Measurements from ENCODE around the gene NDUFA5. TPM values are rescaled to one million over a fixed set of nuclear protein-coding genes. Genes with fewer than 3 reads are reported as not detected.

NDUFA5 gene
- total RNA-seq, 4 donors from 2014 or later = 21.3 to 34.8 (median 30.3) TPM

DNA sequence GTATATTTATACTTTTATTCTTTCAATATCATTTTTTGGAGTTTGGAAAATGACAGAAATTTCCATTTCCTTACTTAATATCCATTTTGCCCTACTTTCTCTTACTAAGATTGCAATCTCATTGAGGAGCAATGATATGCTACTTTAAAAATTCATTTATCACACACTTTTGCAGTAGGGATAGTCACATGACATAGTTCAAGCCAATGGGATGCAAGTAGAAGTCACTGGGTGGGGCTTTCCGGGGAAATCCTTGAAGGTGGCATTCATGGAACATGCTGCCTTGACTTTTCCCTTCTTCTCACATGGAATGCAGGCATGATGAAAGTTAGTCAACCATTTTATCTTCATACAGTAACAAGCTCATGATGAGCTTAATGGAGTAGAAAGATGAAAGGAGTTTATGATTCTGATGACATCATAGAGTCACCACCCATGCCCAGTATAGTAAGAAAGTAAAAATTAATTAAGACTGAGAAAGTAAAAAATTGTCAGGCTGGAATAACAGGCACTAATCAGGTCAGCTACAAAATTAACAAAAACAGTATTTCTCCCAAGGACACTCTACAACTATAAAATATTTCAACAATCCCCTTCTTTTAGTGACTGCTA, 56.6 kb downstream of the NDUFA5 start:
- Histone ChIP-seq H3K27ac (no peak overlapping the region), H3K36me3 (no peaks in the 10 kb centered on the region), H3K27me3 (no peaks in the 10 kb centered on the region), H3K4me1 (no peaks in the 10 kb centered on the region), H3K9me3 (no peaks in the 10 kb centered on the region), H3K4me3 (no peak overlapping the region)
- WGBS = 89% methylated on average over 1 of the region's 1 CpG
- no peak for DNase-seq (ENCODE audit: low spot score in 2 of 2)
- TF ChIP-seq, protein P1, sequence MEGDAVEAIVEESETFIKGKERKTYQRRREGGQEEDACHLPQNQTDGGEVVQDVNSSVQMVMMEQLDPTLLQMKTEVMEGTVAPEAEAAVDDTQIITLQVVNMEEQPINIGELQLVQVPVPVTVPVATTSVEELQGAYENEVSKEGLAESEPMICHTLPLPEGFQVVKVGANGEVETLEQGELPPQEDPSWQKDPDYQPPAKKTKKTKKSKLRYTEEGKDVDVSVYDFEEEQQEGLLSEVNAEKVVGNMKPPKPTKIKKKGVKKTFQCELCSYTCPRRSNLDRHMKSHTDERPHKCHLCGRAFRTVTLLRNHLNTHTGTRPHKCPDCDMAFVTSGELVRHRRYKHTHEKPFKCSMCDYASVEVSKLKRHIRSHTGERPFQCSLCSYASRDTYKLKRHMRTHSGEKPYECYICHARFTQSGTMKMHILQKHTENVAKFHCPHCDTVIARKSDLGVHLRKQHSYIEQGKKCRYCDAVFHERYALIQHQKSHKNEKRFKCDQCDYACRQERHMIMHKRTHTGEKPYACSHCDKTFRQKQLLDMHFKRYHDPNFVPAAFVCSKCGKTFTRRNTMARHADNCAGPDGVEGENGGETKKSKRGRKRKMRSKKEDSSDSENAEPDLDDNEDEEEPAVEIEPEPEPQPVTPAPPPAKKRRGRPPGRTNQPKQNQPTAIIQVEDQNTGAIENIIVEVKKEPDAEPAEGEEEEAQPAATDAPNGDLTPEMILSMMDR (IDR thresholded peaks at IDR 0.05) = no peak
- TF ChIP-seq POLR2A (IDR thresholded peaks at IDR 0.05) (no peak), EP300 (IDR thresholded peaks at IDR 0.05) (no peak), POLR2AphosphoS5 (IDR thresholded peaks at IDR 0.05) (no peak)

DNA sequence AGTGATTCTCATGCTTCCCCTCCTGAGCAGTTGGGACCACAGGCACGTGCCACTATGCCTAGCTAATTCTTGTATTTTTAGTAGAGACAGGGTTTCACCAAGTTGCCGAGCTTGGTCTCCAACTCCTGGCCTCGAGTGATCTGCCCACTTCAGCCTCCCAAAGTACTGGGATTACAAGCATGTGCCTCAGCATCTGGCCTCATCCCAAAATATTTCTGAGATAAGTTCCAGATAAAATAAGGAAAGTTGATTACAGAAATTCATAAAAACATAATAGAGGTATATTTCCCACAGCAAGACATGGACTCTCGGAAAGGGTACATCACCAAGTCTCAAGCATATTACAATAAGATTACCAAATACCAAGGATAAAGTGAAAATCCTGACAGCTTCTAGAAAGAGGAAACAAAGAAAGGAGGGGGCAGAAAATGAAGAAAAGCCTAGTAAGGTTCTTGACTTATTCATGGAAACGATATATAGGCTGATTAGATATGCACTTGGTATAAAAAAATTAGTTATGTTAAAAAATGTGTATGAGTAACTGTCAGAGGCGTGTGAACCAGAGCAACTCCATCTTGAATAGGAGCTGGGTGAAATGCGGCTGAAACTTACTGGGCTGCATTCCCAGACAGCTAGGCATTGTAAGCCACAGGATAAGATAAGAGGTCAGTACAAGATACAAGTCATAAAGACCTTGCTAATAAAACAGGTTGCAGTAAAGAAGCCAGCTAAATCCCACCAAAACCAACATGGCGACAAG, 58.2 kb downstream of the NDUFA5 start:
- Histone ChIP-seq H3K36me3 (no peaks in the 10 kb centered on the region), H3K9me3 (no peaks in the 10 kb centered on the region), H3K27me3 (no peaks in the 10 kb centered on the region), H3K4me1 (no peaks in the 10 kb centered on the region), H3K4me3 (no peak overlapping the region), H3K27ac (no peak overlapping the region)
- WGBS = 80% methylated on average over 8 of the region's 8 CpGs
- no peak for DNase-seq (ENCODE audit: low spot score in 2 of 2)
- TF ChIP-seq EP300 (IDR thresholded peaks at IDR 0.05) (no peak), POLR2AphosphoS5 (IDR thresholded peaks at IDR 0.05) (no peak), POLR2A (IDR thresholded peaks at IDR 0.05) (no peak)
- TF ChIP-seq, protein P1 (IDR thresholded peaks at IDR 0.05) = no peak

DNA sequence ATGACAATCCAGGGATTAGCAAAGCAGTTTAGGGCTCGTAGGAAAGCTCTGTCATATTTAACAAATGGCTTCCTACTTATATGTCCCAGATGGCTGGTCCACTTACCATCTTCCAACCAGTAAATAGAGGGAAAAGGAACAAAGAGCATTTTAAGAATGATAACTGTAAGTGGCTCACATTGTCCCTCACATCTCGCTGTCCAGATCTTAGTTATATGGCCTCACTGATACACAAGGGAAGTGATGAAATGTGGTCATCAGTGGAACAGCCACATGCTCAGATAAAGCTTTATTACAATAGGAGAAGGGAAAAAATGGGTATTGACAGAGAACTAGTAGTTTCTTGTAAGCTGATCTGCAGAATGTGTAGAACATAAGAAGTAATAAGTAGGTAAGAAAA, 59.0 kb downstream of the NDUFA5 start:
- no peaks in the 10 kb centered on the region for H3K9me3 ChIP-seq
- no peaks in the 10 kb centered on the region for H3K27me3 ChIP-seq
- no peak for DNase-seq (ENCODE audit: low spot score in 2 of 2)
- no peaks in the 10 kb centered on the region for H3K36me3 ChIP-seq
- H3K4me3 ChIP-seq = no peak overlapping the region
- TF ChIP-seq POLR2A (IDR thresholded peaks at IDR 0.05) (no peak), POLR2AphosphoS5 (IDR thresholded peaks at IDR 0.05) (no peak), EP300 (IDR thresholded peaks at IDR 0.05) (no peak)
- TF ChIP-seq, protein P1 (IDR thresholded peaks at IDR 0.05) = no peak
- WGBS = 60% methylated on average over 2 of the region's 2 CpGs
- no peaks in the 10 kb centered on the region for H3K4me1 ChIP-seq
- H3K27ac ChIP-seq = no peak overlapping the region

DNA sequence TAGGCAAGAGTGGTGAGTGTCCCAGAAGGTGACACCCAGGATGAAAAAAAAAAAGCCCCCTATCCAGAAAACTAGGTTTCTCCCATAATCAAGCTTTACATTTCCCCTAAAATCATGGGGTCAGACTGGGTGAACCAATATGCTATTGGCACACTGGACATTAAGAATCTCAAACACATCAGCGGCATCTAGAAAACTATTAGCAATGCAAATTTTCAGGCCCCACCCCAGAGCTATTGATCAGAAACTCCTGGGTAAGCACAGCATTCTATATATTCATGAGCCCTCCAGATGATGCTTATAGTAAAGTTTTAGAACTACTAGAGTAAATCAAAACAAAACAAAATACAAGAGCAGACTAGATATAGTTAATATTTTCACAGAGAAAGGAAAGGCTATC, 59.6 kb downstream of the NDUFA5 start:
- Histone ChIP-seq H3K27ac (no peak overlapping the region), H3K27me3 (no peaks in the 10 kb centered on the region), H3K9me3 (no peaks in the 10 kb centered on the region), H3K36me3 (no peaks in the 10 kb centered on the region), H3K4me3 (no peak overlapping the region), H3K4me1 (no peaks in the 10 kb centered on the region)
- TF ChIP-seq POLR2AphosphoS5 (IDR thresholded peaks at IDR 0.05) (no peak), EP300 (IDR thresholded peaks at IDR 0.05) (no peak), POLR2A (IDR thresholded peaks at IDR 0.05) (no peak)
- TF ChIP-seq, protein P1 (IDR thresholded peaks at IDR 0.05) = no peak
- WGBS = 89% methylated on average over 1 of the region's 1 CpG
- DNase-seq (ENCODE audit: low spot score in 2 of 2) = no peak

DNA sequence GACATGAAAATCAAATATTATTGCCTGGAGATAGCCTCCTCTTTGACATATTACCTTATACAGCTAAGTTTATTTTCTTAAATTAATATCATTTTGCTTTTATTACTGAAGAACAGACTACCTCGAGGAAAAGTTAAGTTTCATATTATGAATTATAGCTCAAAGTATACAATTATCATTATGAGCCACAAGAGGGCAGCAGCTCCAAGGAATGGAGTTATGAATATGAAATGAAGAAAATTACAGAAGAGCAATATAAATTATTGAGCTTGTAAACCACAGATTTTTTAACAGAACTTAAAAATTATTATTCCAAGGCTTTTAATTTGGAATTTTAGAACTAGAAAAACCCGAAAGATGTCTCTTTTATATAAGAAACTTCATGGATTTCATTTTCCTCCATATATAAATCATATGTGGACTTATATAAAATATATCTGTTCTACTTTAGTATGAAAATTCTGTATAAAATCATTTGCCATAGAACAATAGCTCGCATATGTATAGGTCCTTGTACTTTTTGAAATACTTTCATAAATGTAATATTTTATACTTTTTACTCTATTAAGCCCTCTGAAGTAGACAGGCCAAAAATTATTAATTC, 63.3 kb downstream of the NDUFA5 start:
- WGBS = 8% methylated on average over 3 of the region's 3 CpGs
- no peak for DNase-seq (ENCODE audit: low spot score in 2 of 2)
- Histone ChIP-seq H3K27ac (no peak overlapping the region), H3K27me3 (no peaks in the 10 kb centered on the region), H3K4me3 (no peak overlapping the region), H3K36me3 (no peaks in the 10 kb centered on the region), H3K4me1 (no peaks in the 10 kb centered on the region), H3K9me3 (no peaks in the 10 kb centered on the region)
- no peak for TF ChIP-seq POLR2AphosphoS5 (IDR thresholded peaks at IDR 0.05)
- TF ChIP-seq, protein P1 (IDR thresholded peaks at IDR 0.05) = peak in 1 of 2 donors; percentile 54

All from suprapubic skin (tissue), 4 donors.